Body of pancreas (tissue), 4 donors: Measurements from ENCODE around the gene ZNF619.
A peak's percentile ranks its signal among the peaks of the same experiment; 100 is the strongest.

ENCODE experiments used
- CTCF ChIP-seq, 7 experiments: fragments of 450-650 bp in 4 of 7; fragments of 200-600 bp in 3 of 7; sonication (generic) in 3 of 7; IDR thresholded peaks; one replicate each; pipeline ENCODE4 v1.5.1; 2016 to 2019; ENCODE audit warnings: antibody characterized with exemption in 7 of 7
- POLR2A ChIP-seq, 3 donors: fragments of 450-650 bp; IDR thresholded peaks; one replicate each; pipeline ENCODE4 v1.6.1; 2016; ENCODE audit warnings: antibody characterized with exemption in 3 of 3, mild to moderate bottlenecking in 2 of 3

DNA sequence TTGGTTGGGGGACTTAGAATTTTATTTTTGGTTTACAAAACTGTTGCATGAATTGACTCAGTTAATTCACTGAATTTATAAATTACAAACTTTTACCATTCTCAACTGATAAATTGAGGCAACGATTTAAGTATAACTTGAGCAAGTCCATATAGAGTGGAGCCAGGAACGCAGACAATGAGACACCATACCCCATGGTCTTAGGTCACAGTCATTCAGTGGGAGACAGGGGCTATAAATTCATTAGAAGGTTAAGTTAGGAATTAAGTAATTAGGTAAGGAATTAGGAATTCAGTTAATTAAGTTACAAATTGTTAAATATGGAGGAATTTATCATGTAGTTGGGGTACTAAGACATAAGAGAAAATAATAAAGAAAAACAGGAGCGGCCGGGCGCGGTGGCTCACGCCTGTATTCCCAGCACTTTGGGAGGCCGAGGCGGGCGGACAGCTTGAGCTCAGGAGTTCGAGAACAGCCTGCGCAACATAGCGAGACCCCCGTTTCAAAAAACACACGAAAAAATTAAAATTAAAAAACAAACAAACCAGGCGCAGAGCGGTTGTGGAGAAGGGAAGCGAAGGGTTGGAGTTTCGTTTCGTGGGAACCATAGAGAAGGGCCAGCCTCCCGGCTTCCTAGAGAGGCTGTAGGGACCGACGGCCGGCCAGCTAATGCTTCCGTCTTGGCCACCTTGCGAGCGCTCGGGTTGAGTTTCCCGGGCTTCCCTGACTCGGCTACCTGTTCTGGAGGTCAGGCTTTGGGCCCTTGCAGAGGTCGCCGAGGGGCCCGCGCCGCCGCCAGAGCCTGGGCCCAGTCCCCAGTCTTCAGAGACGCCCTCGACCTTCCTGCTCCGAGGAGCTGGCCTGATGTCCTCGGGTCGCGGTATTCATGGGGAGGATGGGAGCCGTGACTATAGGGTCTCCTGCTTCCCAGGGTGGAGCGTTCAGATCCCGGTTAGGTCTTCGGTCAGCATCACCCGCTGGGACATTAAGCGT, at the start of gene ZNF619:
- TF ChIP-seq POLR2A (IDR thresholded peaks at IDR 0.05) = peak in 2 of 3 donors; percentile 62 to 71
- TF ChIP-seq CTCF (IDR thresholded peaks at IDR 0.05) = peak in 1 of 7 experiments; percentile 2
